ENCODE measurements around the gene STXBP4. TPM values are rescaled to one million over a fixed set of nuclear protein-coding genes. Genes with fewer than 3 reads are reported as not detected.

The STXBP4 gene
- total and polyA plus RNA-seq, 2 donors from 2014 or later = 4.5 to 20.2 TPM

GRCh38 chr17:54967621-54968261, 824 bp upstream of the STXBP4 start:
- no peaks in the 10 kb centered on the region for H3K27me3 ChIP-seq (ENCODE audit: control insufficient read depth, insufficient read depth, low read length)
- TF ChIP-seq, protein P1, sequence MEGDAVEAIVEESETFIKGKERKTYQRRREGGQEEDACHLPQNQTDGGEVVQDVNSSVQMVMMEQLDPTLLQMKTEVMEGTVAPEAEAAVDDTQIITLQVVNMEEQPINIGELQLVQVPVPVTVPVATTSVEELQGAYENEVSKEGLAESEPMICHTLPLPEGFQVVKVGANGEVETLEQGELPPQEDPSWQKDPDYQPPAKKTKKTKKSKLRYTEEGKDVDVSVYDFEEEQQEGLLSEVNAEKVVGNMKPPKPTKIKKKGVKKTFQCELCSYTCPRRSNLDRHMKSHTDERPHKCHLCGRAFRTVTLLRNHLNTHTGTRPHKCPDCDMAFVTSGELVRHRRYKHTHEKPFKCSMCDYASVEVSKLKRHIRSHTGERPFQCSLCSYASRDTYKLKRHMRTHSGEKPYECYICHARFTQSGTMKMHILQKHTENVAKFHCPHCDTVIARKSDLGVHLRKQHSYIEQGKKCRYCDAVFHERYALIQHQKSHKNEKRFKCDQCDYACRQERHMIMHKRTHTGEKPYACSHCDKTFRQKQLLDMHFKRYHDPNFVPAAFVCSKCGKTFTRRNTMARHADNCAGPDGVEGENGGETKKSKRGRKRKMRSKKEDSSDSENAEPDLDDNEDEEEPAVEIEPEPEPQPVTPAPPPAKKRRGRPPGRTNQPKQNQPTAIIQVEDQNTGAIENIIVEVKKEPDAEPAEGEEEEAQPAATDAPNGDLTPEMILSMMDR (IDR thresholded peaks at IDR 0.05; ENCODE audit: borderline replicate concordance, extremely low read depth, insufficient read depth) = no peak
- peaks cover 2 to 12% (median 9%) of the 10 kb centered on the region in 3 donors for H3K4me1 ChIP-seq (ENCODE audit: control insufficient read depth in 2 of 3, insufficient read depth in 2 of 3, low read depth in 1 of 3, low read length in 3 of 3)
- no peaks in the 10 kb centered on the region for H3K9me3 ChIP-seq (ENCODE audit: control insufficient read depth in 2 of 3, insufficient read depth in 1 of 3, low read length in 3 of 3)
- DNase-seq (peak in 4 of 5 donors; percentile 46 to 82 (median 67)), FAIRE-seq (no peak)
- peak overlapping the region; percentile 88 to 92 (median 91) for H3K4me3 ChIP-seq (ENCODE audit: low read length in 3 of 3)
- H3K27ac ChIP-seq (ENCODE audit: low read depth in 2 of 2, low read length in 2 of 2) = peak overlapping the region; percentile 12 to 64
- intact Hi-C loops (cut with DNase I) = no loop called here
- H3K9ac ChIP-seq (ENCODE audit: low read length in 3 of 3) = peak overlapping the region; percentile 77 to 91 (median 88)
- H3K36me3 ChIP-seq (ENCODE audit: control insufficient read depth in 2 of 3, insufficient read depth in 3 of 3, low read length in 3 of 3) = peaks cover 0 to 13% (median 6%) of the 10 kb centered on the region in 3 donors

- H3K9ac ChIP-seq (ENCODE audit: low read length in 3 of 3) = peak overlapping the region; percentile 71 to 91 (median 88)
- peak overlapping the region; percentile 82 to 87 for H3K27ac ChIP-seq (ENCODE audit: low read depth in 2 of 2, low read length in 2 of 2)
- TF ChIP-seq, protein P1 (IDR thresholded peaks at IDR 0.05; ENCODE audit: borderline replicate concordance, extremely low read depth, insufficient read depth) = no peak
- H3K4me1 ChIP-seq (ENCODE audit: control insufficient read depth in 2 of 3, insufficient read depth in 2 of 3, low read depth in 1 of 3, low read length in 3 of 3) = peaks cover 2 to 12% (median 7%) of the 10 kb centered on the region in 3 donors
- intact Hi-C loops (cut with DNase I) = no loop called here
- H3K36me3 ChIP-seq (ENCODE audit: control insufficient read depth in 2 of 3, insufficient read depth in 3 of 3, low read length in 3 of 3) = peaks cover 0 to 8% (median 4%) of the 10 kb centered on the region in 3 donors
- H3K4me3 ChIP-seq (ENCODE audit: low read length in 3 of 3) = peak overlapping the region; percentile 88 to 92 (median 91)
- H3K9me3 ChIP-seq (ENCODE audit: control insufficient read depth in 2 of 3, insufficient read depth in 1 of 3, low read length in 3 of 3) = no peaks in the 10 kb centered on the region
- no peak for FAIRE-seq
- H3K27me3 ChIP-seq (ENCODE audit: control insufficient read depth, insufficient read depth, low read length) = no peaks in the 10 kb centered on the region
- peak in 2 of 5 donors; percentile 70 to 78 for DNase-seq
These were observed 395 bp downstream of the STXBP4 start for GRCh38 chr17:54968988-54969332.

- H3K27ac ChIP-seq (ENCODE audit: low read depth in 2 of 2, low read length in 2 of 2) = peak overlapping the region; percentile 50 to 82
- H3K4me3 ChIP-seq (ENCODE audit: low read length in 3 of 3) = peak overlapping the region; percentile 18 to 91 (median 88)
- FAIRE-seq (no peak), DNase-seq (peak in 1 of 5 donors; percentile 6)
- H3K9me3 ChIP-seq (ENCODE audit: control insufficient read depth in 2 of 3, insufficient read depth in 1 of 3, low read length in 3 of 3) = no peaks in the 10 kb centered on the region
- no peaks in the 10 kb centered on the region for H3K27me3 ChIP-seq (ENCODE audit: control insufficient read depth, insufficient read depth, low read length)
- intact Hi-C loops (cut with DNase I) = no loop called here
- H3K9ac ChIP-seq (ENCODE audit: low read length in 3 of 3) = peak overlapping the region in 2 of 3 donors; percentile 71 to 88
- peaks cover 2 to 12% (median 5%) of the 10 kb centered on the region in 3 donors for H3K4me1 ChIP-seq (ENCODE audit: control insufficient read depth in 2 of 3, insufficient read depth in 2 of 3, low read depth in 1 of 3, low read length in 3 of 3)
- H3K36me3 ChIP-seq (ENCODE audit: control insufficient read depth in 2 of 3, insufficient read depth in 3 of 3, low read length in 3 of 3) = peaks cover 0 to under 1% (median 0%) of the 10 kb centered on the region in 3 donors
- TF ChIP-seq, protein P1 (IDR thresholded peaks at IDR 0.05; ENCODE audit: borderline replicate concordance, extremely low read depth, insufficient read depth) = no peak
These were observed 1.4 kb downstream of the STXBP4 start for GRCh38 chr17:54969658-54970572.

All from kidney (tissue), 14 donors.